HG02884 (cell line): ENCODE measurements around the gene AMZ2.
"Not testable (repeated sequence)": the region's sequence is repeated elsewhere in the genome, so short reads cannot be mapped to it uniquely, and the experiment has no call there.

Experiments
- ATAC-seq: cut with Tn5 transposase; IDR thresholded peaks from one replicate; pipeline ENCODE4 v1.9.1; 2021; ENCODE audit warnings: mild to moderate bottlenecking, moderate library complexity; ENCODE audit not compliant: unreplicated experiment

The AMZ2 gene

DNA sequence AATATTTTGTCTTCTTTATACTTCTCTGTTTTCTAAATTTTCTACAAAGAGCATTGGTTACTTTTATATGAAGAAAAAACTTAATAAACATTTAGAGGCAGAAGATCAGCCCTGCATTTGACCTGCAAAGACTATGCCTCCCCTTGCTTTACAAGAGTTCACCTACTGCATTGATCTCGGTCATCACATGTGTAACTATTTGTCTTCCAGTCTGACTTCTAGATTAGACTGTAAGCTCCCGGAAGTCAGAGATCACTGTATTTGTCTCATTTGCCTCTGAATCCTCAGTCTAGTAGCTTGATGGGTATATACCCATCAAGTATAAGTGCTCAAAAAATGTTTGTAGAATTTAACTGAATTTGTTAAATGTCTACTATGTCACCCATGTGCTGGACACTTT is 27.7 kb upstream of the AMZ2 start:
- not testable (repeated sequence) for ATAC-seq

DNA sequence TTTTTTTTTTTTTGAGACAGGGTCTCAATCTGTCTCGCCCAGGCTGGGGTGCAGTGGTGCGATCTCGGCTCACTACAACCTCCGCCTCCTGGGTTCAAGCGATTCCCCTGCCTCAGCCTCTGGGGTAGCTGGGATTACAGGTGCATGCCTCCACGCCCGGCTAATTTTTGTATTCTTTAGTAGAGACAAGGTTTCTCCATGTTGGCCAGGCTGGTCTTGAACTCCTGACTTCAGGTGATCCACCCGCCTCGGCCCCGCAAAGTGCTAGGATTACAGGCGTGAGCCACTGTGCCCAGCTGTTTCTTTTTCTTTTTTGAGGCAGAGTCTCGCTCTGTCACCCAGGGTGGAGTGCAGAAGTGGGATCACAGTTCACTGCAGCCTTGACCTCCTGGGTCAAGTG is 27.1 kb upstream of the AMZ2 start:
- not testable (repeated sequence) for ATAC-seq

DNA sequence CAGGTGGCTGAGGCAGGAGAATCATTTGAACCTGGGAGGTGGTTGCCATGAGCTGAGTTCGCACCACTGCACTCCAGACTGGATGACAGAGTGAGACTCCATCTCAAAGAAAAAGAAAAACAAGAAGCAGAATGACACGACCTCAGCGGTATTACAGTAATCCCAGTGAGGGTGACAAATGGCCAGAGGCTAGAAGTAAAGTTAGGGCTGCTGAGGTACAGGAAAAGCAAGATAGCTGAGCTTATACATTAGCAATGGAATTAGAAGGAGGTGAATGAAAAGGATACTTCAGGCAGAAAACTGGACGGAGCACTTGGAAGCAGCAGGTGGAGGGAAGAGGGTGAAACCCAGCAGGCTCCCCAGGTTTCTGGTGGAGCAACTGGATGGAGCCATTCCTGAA is 26.1 kb upstream of the AMZ2 start:
- no peak for ATAC-seq

DNA sequence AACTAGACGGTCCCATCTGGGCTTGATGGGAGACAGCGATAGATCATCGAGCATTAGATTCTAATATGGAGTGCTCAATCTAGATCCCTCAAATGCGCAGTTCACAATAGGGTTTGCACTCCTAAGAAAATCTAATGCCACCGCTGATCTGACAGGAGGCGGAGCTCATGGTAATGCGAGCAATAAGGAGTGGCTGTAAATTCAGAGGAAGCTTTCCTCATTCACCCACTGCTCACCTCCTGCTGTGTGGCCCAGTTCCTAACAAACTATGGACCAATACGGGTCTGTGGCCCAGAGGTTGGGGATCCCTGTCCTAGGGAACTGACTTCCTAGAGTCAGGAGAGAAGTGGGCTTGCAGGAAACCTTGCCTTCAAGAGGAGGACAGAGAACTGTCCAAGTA is 25.2 kb upstream of the AMZ2 start:
- ATAC-seq: no peak

DNA sequence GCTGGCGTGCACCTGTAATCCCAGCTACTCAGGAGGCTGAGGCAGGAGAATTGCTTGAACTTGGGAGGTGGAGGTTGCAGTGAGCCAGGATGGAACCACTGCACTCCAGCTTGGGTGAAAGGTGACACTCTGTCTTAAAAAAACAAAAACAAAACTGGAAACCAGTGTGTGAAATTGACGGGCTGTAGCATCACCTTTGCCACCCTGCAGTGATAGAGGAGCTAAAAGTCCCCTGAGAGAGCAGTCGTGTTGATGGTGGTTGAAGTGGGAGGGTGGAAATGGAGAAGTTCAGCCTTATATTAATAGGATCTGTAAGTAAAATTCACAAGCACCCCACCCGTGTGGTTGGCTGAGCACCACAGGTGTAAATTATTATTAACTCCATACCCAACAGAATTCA is 22.8 kb upstream of the AMZ2 start:
- not testable (repeated sequence) for ATAC-seq

DNA sequence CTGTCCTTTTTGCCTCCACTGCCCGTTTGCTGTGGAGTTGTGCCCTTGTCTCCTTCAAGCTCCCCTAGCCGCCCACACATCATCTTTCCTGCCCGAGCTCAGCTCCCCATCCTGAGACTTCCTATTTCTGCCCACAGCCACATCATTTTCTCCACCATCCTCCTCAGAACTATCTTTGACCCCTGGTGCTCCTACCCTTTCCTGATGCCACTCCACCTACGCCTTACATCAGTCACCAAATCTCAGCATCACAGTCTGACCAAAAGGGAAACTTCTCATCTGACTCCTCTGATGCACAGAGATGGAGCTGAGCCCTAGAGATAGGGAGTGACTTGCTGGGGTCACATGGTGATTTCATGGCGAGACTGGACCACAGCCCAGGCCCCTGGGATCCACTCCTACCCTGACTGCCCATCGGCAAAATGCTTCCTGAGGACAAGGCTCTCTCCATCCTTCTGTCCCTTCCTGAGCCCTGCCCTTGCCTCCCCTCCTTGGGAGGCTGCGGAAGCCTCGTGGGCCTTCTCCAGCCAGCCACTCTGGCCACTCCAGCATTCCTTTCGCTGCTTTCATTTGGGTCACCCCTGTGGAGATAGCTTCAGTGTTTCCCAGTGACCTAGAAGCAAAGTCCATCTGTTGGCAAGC is 19.7 kb upstream of the AMZ2 start:
- ATAC-seq: not testable (repeated sequence)

DNA sequence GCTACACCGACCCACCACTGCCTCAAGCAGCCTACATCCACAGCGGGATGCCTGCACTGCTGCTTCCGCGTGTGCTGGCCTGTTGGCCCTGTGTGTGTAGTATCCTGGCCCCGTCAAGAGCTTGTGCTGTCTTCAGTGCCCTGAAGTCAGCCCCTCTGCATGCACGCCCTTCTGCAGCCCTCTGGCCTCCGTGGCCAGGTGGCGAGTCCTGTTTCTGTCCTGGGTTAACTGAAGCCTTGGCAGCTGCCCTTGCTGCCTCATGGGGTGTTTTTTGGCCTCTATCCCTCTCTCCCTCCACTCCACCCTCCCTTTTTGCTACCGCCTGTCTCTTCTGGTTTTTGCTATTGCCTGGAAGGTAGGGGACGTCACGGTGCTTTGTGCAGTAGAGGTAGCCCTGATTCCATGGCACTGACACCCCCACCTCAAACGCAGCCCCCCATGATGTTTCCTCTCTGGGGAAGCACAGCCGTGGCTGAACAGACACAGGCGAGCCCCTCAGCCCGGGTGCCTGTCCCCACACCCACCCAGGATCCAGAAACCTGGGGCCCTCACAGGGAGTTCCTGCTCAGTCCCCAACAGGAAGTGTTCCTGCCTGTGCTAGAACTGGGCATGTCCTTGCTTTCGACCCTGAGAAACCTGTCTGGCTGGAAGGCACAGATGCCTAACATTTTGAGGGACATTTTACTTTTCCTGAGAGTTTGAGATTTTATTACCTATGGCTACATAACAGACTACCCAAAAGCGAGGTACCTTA is 18.8 kb upstream of the AMZ2 start:
- no peak for ATAC-seq

DNA sequence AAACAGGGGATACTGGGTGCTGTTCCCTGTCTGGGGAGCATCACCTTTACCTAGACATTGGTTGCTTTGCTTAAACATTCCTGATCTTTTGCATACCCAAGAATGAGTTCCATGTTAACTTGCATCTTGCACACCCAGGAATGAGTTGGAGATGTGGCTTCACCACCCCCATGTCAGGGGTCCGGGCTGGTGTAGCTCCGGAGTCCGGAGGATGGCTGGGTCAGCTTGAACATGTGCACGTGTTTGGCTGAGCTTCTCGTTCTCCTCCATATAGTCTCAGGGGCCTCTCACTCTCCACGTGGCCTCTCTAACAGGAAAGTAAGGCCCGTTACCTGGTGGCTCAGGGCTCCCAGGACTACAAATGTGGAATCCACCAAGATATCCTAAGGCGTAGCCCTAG is 18.2 kb upstream of the AMZ2 start:
- no peak for ATAC-seq

DNA sequence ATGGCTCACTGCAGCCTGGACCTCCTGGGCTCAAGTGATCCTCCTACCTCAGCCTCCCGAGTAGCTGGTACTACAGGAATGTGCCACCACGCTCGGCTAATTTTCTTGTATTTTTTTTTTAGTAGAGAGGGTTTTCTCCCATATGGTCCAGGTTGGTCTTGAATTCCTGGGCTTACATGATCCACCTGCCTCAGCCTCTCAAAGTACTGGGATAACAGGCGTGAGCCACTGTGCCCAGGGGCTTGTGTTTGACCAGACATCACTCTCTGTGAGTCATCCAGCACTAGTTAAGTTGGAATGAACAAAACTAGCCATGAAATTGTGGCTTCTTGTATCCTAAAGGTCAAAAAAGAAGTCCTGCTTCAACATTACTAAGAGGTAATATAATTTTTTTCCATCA is 16.7 kb upstream of the AMZ2 start:
- not testable (repeated sequence) for ATAC-seq

DNA sequence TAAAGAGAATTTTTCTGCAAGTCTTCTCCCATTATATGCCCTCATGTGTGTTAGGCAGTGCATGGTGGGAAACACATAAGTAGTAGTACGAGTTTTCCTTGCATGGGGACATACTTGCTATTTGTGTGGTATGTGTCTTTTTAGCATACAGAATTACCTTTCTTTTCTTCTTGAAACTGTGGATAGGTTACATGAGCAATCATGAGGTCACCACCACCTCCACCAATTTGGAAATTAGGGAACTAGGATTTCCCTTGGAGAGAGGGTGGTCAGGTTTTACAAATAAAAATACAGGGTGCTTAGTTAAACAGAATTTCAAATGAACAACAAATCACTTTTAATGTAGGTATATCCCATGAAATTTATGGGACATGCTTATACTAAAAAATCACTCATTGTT is 16.3 kb upstream of the AMZ2 start:
- ATAC-seq: no peak

DNA sequence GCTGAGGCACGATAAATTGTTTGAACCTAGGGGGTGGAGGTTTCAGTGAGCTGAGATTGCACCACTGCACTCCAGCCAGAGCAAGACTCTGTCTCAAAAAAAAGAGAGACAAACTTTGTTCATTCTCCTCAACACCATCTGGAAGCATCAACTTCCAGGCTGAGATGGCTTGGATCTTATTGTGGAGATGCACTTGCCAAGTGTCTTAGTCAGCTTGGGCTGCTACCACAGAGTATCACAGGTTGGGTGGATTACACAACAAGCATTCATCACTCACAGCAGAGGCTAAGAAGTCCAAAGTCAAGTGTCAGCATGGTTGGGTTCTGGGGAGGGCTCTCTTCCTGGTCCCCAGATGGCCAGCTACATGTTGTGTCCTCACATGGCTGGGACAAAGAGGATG is 15.1 kb upstream of the AMZ2 start:
- not testable (repeated sequence) for ATAC-seq

DNA sequence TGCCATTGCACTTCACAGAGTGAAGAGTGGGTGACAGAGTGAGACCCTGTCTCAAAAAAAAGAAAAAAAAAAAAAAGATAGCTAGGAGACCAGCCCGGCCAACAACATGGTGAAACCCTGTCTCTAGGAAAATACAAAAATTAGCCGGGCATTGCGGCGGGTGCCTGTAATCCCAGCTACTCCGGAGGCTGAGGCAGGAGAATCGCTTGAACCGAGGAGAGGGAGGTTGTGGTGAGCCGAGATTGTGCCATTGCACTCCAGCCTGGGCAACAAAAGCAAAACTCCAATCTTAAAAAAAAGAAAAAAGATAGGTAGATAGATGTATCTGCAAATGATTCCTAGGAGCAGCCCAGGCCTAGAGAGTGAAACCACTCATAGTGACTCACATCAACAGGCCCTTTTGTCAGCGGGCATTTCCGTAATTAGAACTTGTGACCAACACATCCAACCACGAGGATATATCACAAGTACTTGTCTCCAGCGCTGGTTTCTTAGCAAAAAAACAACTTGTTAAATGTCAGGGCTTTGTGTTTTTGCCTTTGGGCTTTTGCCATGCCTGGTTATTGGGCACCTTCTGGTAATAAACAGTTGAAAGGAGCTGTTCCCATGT is 13.0 kb upstream of the AMZ2 start:
- not testable (repeated sequence) for ATAC-seq

DNA sequence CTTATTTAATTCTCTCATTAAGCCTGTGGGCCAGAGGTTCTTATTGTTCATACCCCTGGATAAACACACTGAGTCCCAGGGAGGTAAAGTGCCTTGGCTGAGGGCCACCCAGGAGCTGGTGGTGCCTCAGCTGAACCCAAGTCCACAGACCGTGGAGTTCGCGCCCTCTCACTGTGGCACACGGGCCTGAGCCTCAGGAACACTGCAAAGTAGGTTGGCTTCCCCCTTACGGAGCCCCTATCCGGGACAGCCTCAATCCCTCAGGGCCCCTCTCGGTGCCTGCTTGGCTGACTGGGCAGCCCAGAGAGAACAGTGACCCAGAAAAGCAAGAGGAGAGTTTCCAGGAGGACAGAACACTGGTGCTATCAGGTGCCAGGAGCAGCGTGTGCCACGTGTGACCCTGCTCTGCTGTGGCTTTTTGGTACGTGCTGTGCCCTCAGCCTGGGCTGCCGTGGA is 12.5 kb upstream of the AMZ2 start:
- ATAC-seq: not testable (repeated sequence)

DNA sequence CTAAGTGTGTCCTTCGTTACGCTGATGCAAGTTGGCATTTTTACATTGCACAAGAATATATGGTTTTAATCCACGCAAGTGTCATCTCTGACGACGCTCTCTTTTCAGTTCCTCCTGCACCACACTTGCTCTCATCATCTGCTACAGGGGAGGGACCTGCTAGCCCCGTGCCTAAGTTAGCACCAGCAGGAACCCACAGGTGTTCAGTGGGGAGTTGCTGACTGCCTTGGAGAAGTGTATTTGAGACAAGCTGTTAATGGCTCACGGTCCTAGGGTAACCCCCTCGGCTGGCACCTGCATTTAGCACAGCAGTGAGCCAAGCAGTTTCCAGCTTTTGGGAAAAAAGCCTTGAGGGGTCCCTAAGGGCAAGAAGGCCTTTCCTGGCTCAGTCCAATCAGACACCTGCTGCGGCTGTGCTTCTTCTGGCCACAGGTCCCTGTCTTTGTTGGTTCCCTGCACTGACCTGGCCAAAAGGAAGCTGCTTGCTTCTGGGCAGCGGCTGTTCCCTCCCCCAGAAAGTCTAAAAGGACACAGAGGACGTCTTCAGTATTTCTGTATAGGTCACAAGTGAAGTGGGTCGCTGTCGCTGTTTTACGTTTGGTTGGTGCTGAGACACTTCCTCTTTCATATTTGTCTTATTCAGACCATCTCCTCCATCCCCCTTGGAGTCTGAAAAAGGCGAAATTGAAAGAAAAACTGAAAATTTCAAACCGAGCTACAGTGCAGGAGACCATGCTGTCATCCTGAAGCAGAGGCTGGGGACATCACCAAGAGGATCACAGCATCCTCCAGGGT is 10.3 kb upstream of the AMZ2 start:
- peak; percentile 79 for ATAC-seq

DNA sequence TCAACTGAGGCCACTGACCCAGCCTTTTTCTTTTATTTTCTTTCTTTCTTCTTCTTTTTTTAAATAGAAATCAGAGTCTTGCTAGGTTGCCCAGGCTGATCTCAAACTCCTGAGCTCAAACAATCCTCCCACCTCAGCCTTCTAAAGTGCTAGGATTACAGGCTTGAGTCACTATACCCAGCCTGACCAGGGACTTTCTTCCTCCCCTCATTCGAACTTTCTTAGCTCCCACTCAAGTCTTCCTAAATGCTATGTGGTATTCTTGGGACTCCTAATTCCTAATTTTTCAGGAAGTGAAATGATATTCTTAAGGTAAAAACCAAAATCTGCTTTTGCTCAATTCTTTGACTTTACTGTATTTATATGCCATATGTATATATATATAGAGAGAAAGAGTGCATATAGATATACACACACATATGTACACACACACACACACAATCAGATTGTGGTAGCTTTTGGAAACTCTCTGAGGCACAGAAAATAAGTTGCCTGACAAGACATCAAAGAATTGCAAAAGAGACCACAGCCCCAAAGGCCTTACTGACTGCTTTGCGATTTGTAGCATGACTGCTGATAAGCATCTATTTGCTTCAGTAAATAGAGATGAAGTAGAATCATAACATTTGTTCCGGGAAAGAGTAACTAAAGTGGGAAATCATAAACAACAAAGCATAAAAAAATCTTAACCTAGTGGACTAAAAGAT is 9.5 kb upstream of the AMZ2 start:
- ATAC-seq: peak; percentile 1

DNA sequence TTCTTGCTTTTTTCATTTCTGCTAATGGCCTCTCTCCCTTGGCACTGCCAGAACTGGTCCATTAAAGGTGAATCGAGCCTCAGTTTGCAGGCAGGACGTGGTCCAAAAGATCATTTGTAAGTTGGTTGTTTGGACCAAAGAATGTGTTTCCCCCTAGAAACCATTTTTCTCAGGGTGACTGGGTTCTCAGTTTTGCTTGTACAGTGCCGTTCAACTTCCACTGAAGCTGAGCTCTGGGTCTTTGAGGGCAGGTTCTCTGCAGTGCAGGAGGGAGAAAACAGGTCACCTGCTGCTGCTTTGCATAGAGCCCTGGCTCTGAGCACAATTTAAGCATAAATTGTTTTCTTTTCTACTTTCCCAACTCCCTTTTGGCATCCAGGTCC is 9.0 kb upstream of the AMZ2 start:
- ATAC-seq: no peak

DNA sequence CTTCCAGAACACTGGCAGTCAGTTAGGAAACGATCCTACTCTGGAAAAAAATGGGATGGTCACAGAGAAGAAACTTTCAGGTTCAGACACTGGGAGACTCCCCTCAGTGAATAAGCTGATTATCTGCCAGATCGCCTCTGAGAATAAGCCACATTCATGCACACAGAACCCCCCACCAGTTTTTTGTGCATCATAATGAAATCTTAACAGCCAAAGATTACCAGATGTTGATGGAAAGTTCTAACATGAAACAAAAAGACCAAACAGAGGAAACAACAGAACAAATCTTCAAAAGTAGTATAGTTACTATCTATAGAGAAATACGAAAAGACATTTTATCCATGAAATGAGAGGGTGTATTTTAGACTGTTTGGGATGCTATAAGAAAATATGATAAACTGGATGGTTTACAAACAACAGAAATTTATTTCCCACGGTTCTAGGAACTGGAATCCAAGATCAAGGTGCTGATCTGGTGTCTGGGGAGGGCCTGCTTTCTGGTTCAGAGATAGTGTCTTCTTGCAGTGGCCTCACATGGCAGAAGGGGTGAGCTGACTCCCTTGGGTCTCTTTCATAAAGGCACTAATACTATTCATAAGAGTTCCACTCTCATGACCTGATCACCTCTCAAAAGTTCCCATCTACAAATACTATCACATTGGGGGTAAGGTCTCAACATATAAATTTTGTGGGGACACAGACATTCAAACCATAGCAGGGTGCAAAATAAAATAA is 8.0 kb upstream of the AMZ2 start:
- no peak for ATAC-seq

DNA sequence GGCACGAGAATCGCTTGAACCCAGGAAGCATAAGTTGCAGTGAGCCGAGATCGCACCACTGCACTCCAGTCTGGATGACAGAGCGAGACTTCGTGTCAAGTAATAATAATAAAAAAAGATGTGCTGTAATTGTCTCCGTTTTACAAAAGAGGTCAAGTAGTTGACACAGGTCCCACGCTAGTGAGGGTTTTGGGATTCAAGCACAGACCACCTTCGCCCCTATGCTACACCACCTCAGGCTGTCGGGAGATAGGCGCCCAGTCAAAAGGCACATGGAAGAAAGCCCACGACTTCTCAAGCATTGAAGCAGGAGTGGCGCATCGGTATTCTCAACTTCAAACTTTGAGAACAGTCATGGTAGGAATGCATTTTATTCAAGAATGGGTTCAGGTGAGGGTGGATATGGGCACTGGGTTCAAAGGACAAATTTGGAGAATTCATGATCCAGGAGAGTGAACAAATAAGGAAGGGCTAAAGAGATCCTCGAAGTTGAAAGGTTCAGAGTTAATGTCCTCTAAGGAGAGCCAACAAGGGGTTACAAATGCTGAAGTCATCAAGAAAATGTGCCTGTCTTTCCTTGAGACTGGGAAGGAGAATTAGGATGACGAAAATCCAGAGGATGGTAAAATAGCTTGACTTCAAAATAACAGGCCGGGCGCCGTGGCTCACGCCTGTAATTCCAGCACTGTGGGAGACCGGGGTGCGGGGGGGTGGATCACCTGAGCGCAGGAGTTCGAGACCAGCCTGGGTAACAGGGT is 1.4 kb upstream of the AMZ2 start:
- ATAC-seq: no peak

DNA sequence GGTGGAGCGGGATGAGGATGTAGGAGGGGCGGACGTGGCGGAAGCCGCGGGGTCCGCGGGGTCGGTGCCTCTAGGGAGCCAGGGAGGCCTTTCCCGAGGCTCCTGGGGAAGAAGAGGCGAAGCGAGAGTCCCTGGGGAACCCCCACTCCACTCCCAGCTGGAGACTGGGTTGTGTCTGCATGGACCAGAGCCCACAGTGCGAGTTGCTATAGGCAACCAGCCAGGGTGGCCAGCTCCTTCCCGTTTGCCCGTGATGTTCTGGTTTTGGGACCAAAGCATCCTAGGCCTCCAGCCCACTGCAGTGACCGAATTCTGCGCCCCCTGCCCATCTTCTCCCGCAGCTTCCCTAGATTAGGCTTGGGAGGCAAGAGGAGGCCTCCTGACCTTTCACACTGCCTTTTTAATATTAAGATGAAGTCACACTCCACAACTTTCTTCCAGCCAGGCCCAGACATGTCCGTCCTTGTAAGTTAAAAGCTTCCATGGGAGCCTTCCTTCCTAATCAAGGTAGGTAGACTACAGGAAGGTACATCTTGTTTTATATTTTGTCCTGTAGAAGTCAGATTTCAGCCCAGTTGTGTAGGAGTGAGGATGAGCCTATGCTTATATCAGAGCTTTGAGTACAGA is 469 bp downstream of the AMZ2 start:
- peak; percentile 22 for ATAC-seq
